Activated CD8-positive, alpha-beta memory T cell treated with anti-CD3 and anti-CD28 coated beads, Interleukin-2, amount 50 U/mL, for 24 hours (primary cell): Measurements from ENCODE around the gene PDYN.

Experiments used
- DNase-seq: peaks from one replicate; pipeline ENCODE4 v3.0.0-alpha.2; 2020; ENCODE audit errors: extremely low read depth

PDYN gene

GRCh38 chr20:1995531-1996310, 1.9 kb upstream of the PDYN start:
- no peak for DNase-seq

GRCh38 chr20:1994627-1995026, 769 bp upstream of the PDYN start:
- no peak for DNase-seq

- no peak for DNase-seq
Observed at GRCh38 chr20:1992359-1993110, 1.3 kb downstream of the PDYN start.

- no peak for DNase-seq
Observed at GRCh38 chr20:1987826-1988225, 6.0 kb downstream of the PDYN start.

DNA sequence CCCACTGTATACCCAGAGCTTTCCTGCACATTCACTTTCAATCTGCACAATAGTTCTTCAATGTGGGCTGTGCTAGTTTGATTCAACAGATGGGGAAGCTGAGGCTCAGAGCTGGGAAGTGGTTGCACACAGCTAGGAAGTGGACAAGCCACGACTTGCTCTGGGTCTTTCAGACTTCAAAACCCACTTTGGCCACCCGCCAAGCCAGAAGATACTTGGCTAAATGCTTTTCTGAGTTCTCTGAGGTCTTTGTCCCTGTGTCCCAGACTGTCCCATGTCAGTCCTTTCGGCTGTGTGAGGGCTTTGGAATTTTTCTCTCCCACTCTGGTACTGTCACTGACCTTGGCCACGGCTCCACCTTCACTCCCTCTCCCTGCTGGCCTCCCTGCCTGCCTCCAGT, 10.6 kb downstream of the PDYN start:
- DNase-seq = no peak

DNA sequence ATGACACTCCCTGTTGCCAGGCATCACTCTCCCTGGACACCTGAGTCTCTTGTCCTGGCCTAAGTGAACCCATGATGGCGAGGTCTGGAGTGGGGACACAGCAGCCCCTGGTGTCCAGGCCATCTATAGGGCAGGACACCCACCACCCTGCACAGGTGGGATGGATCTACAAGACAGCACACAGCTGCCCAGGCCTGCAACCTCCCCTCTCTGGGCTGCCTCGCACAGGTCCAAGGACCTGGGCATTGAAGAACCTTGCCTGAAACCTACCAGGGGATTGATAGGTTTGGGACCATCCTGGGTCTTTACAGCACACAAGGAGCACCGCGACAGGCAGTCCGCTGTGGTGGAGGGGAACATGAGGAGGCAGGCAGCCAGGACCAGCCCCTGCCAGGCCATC, 11.2 kb downstream of the PDYN start:
- DNase-seq = no peak

- no peak for DNase-seq
Observed at GRCh38 chr20:1979106-1979778, 14.6 kb downstream of the PDYN start.

DNA sequence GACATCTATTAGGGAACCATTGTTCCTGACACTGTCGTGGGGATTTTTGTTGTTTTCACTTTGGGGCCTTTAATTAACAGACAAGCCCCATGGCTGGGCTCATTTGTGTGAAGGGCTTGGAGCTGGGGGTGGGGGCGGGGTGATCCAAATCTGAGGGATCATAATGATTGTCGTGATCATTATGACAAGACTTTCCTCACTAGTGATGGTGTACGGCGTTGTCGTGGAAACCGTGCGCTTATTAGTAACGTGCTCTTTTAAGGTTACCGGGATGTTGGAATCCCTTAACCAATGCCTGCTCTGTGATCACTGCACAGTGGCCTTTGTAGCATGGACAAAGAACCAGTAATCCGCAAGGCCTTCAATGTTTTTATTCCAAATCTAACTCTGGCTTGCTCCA, 18.6 kb downstream of the PDYN start:
- no peak for DNase-seq

DNA sequence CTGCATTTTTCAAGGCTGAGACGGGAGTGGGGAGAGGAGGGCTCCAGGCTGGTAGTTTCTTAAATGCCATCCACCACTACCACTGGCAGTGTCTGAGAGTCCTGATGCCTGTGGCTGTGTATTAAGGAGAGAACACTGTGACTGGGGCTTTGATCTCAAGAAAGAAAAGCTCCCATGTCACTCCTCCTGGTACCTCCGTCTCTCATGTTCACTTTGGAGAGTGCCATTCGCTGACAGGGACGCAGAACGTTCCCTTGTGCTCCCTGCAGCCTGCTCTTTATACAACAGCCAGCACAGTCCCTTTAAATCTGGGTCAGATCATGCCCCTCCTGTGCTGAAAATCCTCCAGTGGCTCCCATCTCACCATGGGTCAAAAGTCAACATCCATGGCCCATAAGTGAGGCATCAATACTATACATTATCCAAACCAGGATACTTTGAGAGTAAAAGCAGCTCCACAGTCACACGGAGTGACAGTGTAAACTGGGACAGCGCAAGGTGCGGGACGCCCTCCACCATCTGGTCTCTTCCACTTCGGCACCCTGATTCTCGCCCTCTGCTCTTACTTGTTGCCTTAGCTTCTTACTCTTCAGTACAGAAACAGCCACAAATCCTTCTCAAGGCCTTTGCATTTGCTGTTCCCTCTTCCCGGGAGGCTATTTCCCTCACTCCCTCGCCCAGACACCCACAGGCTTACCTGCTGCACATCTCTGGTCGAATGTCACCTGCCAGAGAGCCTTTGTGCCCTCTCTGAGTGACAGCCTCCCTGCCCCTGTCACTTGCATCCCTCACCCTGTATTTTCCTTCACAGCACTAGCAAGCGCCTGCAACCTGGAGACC, 20.0 kb downstream of the PDYN start:
- DNase-seq = no peak

- DNase-seq = no peak
Observed at GRCh38 chr20:1971893-1972586, 21.8 kb downstream of the PDYN start.

DNA sequence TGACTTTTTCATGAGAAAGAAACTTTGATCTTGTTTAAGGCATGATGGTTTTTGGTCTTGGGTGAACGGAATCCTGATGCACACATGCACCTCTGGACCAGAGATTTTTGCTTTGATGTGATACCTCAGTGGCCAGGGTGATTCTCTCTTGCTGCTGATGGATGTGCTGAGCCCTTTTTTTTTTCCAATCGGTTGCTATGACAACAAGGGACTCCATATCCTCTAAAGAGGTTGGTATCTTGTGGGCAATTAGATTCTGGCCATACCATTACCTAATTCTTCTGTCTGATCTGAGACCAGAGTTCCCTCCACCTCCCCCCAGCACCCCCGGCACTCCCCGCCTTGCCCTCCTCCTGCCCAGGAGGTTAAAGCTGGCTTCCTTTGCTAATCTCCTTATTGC, 24.9 kb downstream of the PDYN start:
- no peak for DNase-seq

DNA sequence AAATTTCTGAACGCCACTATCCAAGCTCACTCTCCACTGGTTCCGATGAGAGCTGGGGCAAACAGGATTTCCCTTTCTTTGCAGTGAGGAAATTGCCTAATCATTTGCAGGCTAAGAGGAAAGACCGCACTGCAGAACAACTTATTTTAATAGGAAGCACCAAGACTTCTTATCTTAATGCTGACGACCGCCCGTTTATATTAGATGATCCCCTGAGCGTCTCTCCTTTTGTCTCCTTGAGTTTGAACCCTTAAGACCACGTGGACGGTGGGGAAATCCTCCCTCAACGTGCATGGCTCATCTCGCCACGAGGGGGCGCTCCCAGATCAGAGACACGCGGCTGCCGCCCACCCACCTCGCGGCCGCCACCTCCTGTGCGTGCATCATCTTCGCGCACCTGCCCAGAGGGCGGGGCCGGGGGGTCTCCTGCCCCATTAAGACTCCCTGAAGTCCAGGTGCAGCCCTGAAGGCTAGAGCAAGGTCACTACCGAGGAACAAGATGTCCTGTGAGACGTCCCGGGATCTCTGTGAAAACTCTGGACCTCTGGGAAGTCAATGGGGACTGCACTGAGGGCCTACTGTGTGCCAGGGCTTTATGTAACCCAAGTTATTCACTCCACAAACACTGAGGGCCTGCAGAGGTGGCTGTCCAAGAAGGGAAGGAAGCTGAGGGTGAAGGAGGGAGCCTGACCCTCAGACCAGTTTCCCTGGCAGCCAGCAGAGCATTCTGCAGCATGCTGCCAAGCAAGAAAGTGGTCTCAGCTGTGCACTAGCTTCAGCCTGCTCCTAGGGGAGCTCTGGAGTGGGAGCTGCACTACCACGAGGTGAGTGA, 28.1 kb downstream of the PDYN start:
- DNase-seq = peak; percentile 69

DNA sequence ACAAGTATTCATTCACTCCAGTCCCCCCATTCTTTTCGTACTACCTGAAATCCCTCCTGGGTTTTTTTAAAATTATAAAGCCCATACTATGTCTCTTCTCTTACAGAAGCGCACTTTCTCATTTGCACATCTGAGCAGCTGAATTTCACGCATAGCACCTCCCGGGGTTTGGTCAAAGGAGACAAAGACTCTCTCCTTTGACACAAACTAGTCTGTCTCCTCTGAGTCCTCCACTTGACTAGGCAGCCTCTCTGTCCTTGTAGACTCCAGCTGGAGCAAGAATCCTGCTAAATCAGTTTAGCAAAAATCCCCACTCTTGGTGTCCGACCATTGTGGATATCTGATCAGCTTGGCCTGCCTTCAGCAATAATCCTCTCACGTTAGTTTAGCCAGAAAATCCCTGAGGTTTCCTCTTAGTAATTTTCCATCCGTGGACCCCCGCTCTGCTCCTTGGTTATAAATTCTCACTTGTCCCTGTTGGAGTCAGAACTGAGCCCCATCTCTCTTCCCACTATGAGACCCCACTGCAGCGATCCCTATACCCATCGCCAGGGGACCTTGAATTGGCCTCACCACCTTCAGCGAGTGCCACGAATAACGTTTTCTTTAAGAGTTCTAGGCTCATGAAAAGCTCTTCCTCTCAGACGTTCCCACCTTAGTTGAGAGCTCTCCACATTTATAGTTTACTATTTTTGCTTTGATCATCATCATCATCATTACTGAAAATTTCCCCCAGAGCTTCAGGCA, 29.0 kb downstream of the PDYN start:
- no peak for DNase-seq

DNA sequence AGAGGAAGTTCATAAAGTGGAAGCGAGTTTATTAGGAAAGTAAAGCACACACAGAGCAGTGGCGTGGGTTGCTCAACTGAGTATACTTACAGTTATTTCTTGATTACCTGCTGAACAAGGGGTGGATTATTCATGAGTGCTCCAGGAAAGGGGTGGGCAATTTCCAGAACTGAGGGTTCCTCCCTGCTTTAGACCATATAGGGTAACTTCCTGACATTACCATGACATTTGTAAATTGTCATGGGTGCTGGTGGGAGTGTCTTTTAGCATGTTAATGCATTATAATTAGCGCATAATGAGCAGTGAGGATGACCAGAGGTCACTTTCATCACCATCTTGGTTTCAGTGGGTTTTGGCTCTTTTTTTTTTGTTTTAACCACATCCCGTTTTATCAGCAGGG, 29.8 kb downstream of the PDYN start:
- DNase-seq = no peak

- DNase-seq = no peak
Observed at GRCh38 chr20:1961374-1961773, 32.5 kb downstream of the PDYN start.

GRCh38 chr20:1959156-1959555, 34.7 kb downstream of the PDYN start:
- no peak for DNase-seq

DNA sequence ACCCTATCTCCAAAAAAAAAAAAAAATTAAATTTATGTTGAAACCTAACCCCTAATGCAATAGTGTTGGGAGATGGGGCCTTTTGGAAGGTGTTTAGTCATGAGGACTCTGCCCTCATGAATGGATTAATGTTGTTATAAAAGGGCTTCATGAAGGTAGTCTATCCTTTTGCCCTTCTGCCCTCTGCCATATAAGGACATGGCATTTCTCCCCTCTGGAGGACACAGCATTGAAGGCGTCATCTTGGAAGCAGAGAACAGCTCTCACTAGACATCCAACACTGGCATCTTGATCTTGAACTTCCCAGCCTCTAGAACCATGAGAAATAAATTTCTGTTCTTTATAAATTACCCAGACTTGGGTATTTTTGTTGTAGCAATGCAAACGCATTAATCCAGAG, 35.4 kb downstream of the PDYN start:
- DNase-seq = no peak

DNA sequence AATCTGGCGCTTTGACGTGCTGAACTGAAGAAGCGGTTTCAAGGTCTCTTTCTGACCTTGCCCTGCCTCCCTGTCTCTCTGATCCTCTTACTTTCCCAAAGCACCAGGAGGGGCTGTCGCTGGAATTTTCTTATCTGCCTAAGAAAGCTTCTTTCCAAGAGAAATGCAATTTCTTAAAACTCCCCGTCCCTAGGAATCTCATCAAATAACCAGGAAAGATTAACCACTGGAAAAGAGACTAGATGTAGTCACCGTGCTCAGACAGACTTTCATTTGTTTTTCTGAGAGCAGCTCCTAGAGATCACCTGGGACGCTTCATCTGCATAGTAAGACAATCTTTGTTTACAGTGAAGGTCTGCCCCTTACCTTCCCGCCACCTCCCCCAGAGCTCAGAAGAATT, 38.6 kb downstream of the PDYN start:
- no peak for DNase-seq

DNA sequence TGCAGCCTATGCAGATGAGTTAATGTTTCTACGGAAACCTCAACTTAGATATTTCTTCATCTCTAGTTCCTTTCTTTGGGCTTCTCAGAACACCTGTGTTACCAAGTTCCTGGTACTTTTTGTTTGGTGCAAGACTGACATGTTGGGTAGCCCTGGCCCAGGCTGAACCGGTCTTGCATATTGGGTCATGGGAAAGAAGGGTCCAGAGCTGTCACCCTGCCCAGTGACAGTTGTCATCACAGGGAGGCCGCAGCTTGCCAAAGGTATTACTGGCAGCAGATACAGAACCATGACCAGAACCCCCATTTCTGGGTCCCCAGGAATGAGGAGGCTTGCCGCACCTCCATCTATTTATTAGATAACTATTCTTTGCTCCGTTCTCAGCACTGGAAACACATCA, 40.2 kb downstream of the PDYN start:
- no peak for DNase-seq
